ENCODE results near the gene GRIP1. TPM values are rescaled to one million over a fixed set of nuclear protein-coding genes. Genes with fewer than 3 reads are reported as not detected.

Gene GRIP1
- total RNA-seq, 2 experiments from 2014 or later = 0.85 to 1.6 TPM

DNA sequence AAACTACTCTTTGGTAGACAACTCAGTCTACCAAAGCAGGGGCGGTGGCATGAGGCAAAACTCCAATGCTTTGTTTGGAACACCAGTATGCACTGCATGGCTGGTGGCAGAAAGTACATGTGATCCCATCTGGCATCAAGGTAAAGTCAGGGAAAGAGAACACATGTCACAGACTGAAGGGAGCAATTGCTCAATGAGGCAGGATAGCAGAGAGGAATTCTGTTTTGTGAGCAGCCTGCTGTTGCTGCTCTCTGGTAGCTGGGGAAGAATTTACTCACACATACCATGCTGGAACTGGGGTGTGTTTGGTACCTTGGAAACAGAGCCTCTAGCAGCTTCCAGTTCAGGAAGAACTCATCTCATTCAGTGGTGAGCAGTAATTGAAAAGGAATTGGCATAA is 291.8 kb downstream of the GRIP1 start:
- no peaks in the 10 kb centered on the region for H3K36me3 Mint-ChIP-seq (ENCODE audit: low read depth)
- H3K27me3 Mint-ChIP-seq = peaks cover 10% of the 10 kb centered on the region
- POLR2A ChIA-PET = no interaction called here
- no peak overlapping the region for H3K4me3 Mint-ChIP-seq
- H3K9me3 Mint-ChIP-seq = no peaks in the 10 kb centered on the region
- no peak for DNase-seq
- CTCF ChIA-PET = no interaction called here
- no peaks in the 10 kb centered on the region for H3K4me1 Mint-ChIP-seq
- H3K27ac Mint-ChIP-seq = no peak overlapping the region

DNA sequence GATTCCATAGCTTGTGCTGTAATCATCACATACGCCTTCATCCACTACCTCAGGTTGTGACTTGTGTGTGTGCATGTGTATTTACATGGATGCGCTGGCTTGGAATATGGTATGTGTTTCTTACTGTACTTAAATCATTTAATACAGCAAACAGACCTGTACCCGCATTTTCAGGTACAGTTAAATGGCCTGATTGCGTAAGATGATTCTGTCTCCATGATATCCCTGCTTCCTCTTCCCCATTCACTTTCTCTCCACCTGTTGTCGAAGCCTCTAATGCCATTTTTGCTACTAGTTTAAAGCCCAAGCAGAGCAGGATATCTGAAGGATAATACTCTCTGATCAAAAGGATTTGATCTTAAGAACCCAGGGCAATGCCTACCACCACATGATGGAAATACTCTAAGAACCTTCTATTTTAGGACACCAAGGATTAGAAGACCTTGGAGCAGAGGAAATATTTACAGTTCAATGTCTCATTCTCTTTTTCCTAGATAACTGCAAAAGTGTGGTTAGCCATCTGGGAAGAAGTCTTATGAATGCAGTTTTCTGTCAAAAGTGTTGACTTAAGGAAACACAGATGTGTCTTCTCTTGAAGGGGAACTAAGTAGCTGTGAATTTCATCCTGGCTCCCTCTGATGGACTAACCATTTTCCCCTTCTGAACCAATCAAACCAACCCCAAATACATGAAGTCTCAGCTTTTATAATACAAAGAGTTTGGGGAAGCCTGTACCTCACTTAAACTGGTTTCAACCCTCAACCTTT is 297.9 kb downstream of the GRIP1 start:
- Mint-ChIP-seq H3K4me1 (no peaks in the 10 kb centered on the region), H3K9me3 (no peaks in the 10 kb centered on the region), H3K27me3 (no peaks in the 10 kb centered on the region), H3K36me3 (ENCODE audit: low read depth) (peaks cover 5% of the 10 kb centered on the region), H3K4me3 (no peak overlapping the region), H3K27ac (no peak overlapping the region)
- no peak for DNase-seq
- POLR2A ChIA-PET = no interaction called here
- CTCF ChIA-PET = interaction anchor here (0.5 to 1.1 kb wide), 3 partner anchors 9 to 236 kb away, joined by 3 to 4 read pairs (median 3); no protein-coding TSS in a partner anchor

- H3K4me1 Mint-ChIP-seq = no peaks in the 10 kb centered on the region
- no peak for DNase-seq
- peaks cover 5% of the 10 kb centered on the region for H3K36me3 Mint-ChIP-seq (ENCODE audit: low read depth)
- no peaks in the 10 kb centered on the region for H3K27me3 Mint-ChIP-seq
- ChIA-PET CTCF (no interaction called here), POLR2A (no interaction called here)
- no peak overlapping the region for H3K27ac Mint-ChIP-seq
- H3K9me3 Mint-ChIP-seq = no peaks in the 10 kb centered on the region
- H3K4me3 Mint-ChIP-seq = no peak overlapping the region
These were observed 299.3 kb downstream of the GRIP1 start for GRCh38 chr12:66379616-66380015.

GRCh38 chr12:66375560-66375959 is 303.3 kb downstream of the GRIP1 start:
- no peak overlapping the region for H3K27ac Mint-ChIP-seq
- H3K4me3 Mint-ChIP-seq = no peak overlapping the region
- ChIA-PET CTCF (interaction anchor here (0.6 kb wide), 1 partner anchor 26 kb away, joined by 3 read pairs; no protein-coding TSS in a partner anchor), POLR2A (no interaction called here)
- no peaks in the 10 kb centered on the region for H3K9me3 Mint-ChIP-seq
- no peaks in the 10 kb centered on the region for H3K4me1 Mint-ChIP-seq
- DNase-seq = no peak
- H3K27me3 Mint-ChIP-seq = no peaks in the 10 kb centered on the region
- H3K36me3 Mint-ChIP-seq (ENCODE audit: low read depth) = peaks cover 5% of the 10 kb centered on the region

- Mint-ChIP-seq H3K9me3 (no peaks in the 10 kb centered on the region), H3K4me3 (no peak overlapping the region), H3K36me3 (ENCODE audit: low read depth) (peaks cover 5% of the 10 kb centered on the region), H3K4me1 (no peaks in the 10 kb centered on the region), H3K27me3 (no peaks in the 10 kb centered on the region), H3K27ac (no peak overlapping the region)
- POLR2A ChIA-PET = no interaction called here
- CTCF ChIA-PET = interaction anchor here (0.7 to 0.9 kb wide), 2 partner anchors 10 to 11 kb away, joined by 3 read pairs; no protein-coding TSS in a partner anchor
- no peak for DNase-seq
These were observed 306.9 kb downstream of the GRIP1 start for GRCh38 chr12:66371982-66372381.

DNA sequence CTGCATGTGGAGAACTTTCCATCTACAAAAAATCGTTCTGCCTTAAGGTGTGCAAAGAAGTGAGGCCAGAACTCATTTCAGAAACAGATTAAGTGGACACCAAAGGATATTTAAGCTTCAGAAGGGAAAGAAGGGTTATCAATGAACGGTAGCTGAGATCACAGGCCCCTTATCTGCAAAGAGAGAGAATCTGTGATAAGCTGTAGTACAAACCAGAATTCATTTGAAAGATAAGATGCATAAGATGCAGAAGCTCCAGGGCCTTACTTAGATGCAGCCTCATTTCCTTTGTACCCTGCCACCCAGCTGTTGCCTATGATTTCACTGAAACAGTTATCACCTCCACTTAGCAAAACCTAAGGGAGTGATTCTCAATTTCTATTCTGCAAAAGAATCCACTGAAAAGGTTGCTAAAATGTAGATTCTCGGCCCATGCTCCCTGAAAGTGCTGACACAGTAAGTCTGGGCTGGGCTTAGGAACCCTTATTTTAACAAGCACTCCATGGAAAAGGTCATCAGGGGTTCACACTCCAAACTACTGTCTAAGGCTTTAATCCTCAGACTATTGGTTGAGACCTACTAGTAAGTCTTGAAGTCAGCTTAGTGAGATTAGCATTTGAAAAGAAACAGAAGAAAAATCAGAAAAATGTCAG is 311.7 kb downstream of the GRIP1 start:
- no peak for DNase-seq
- CTCF ChIA-PET = interaction anchor here (0.6 to 1.4 kb wide), 2 partner anchors 9 to 220 kb away, joined by 3 to 5 read pairs; no protein-coding TSS in a partner anchor
- Mint-ChIP-seq H3K9me3 (no peaks in the 10 kb centered on the region), H3K36me3 (ENCODE audit: low read depth) (no peaks in the 10 kb centered on the region), H3K27me3 (no peaks in the 10 kb centered on the region), H3K4me1 (no peaks in the 10 kb centered on the region), H3K4me3 (no peak overlapping the region), H3K27ac (no peak overlapping the region)
- POLR2A ChIA-PET = no interaction called here

GRCh38 chr12:66365718-66366490 is 313.0 kb downstream of the GRIP1 start:
- Mint-ChIP-seq H3K27ac (no peak overlapping the region), H3K36me3 (ENCODE audit: low read depth) (no peaks in the 10 kb centered on the region), H3K4me3 (no peak overlapping the region), H3K27me3 (no peaks in the 10 kb centered on the region), H3K9me3 (no peaks in the 10 kb centered on the region), H3K4me1 (no peaks in the 10 kb centered on the region)
- POLR2A ChIA-PET = no interaction called here
- no peak for DNase-seq
- CTCF ChIA-PET = interaction anchor here (1.4 kb wide), 1 partner anchor 11 kb away, joined by 5 read pairs; no protein-coding TSS in a partner anchor

DNA sequence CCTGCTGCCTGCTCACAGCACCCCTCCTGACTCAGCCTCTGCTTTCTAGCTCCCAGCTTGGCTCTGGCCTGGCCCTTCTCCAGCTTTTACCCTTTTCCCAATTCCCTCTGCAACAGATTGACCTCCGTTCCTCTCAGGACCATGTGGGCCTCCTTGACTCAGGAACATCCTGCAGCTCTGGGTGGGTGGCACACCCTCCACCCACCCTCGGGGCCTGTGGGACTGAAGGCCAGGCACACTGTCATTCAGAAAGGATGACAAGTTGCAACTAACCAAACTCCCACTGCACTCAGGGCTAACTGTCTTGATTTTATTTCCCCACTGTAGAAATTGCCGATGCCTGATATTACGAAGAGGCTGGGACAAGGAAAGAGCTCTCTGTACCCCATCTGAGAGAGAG is 317.2 kb downstream of the GRIP1 start:
- no peaks in the 10 kb centered on the region for H3K9me3 Mint-ChIP-seq
- POLR2A ChIA-PET = no interaction called here
- CTCF ChIA-PET = interaction anchor here (0.8 to 1.2 kb wide), 3 partner anchors 10 to 83 kb away, joined by 3 to 5 read pairs (median 3); no protein-coding TSS in a partner anchor
- H3K36me3 Mint-ChIP-seq (ENCODE audit: low read depth) = peaks cover 6% of the 10 kb centered on the region
- no peak overlapping the region for H3K4me3 Mint-ChIP-seq
- H3K27ac Mint-ChIP-seq = no peak overlapping the region
- DNase-seq = no peak
- H3K27me3 Mint-ChIP-seq = no peaks in the 10 kb centered on the region
- H3K4me1 Mint-ChIP-seq = no peaks in the 10 kb centered on the region

- Mint-ChIP-seq H3K4me3 (no peak overlapping the region), H3K4me1 (no peaks in the 10 kb centered on the region), H3K27me3 (no peaks in the 10 kb centered on the region), H3K36me3 (ENCODE audit: low read depth) (peaks cover 6% of the 10 kb centered on the region), H3K9me3 (no peaks in the 10 kb centered on the region), H3K27ac (no peak overlapping the region)
- ChIA-PET POLR2A (no interaction called here), CTCF (interaction anchor here (1.3 kb wide), 2 partner anchors 11 to 15 kb away, joined by 3 read pairs; no protein-coding TSS in a partner anchor)
- DNase-seq = no peak
These were observed 319.6 kb downstream of the GRIP1 start for GRCh38 chr12:66359300-66359699.

DNA sequence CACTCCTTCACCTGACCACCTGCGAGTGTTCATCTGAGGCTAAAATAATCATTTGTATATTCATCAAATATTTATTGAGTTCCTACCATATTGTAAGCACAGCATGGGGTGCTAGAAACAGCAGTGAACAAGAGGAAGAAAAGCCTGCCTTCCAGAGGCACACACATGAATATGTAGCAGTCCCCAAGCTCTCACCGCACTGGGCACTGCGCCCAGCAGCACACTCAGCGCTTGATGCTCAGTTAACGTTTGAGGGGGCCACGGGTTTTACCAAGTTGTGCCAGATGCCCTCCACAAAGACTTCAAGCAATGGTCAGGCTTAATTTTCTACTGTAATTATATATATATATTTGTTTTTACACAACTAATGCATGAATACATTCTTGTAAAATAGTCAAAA is 324.6 kb downstream of the GRIP1 start:
- H3K4me3 Mint-ChIP-seq = no peak overlapping the region
- no peak for DNase-seq
- no peaks in the 10 kb centered on the region for H3K4me1 Mint-ChIP-seq
- no peaks in the 10 kb centered on the region for H3K27me3 Mint-ChIP-seq
- ChIA-PET POLR2A (interaction anchor here (1.2 kb wide), 1 partner anchor 30 kb away, joined by 3 read pairs; no protein-coding TSS in a partner anchor), CTCF (no interaction called here)
- H3K27ac Mint-ChIP-seq = no peak overlapping the region
- no peaks in the 10 kb centered on the region for H3K9me3 Mint-ChIP-seq
- H3K36me3 Mint-ChIP-seq (ENCODE audit: low read depth) = peaks cover 27% of the 10 kb centered on the region

GRCh38 chr12:66352899-66353298 is 326.0 kb downstream of the GRIP1 start:
- peaks cover 36% of the 10 kb centered on the region for H3K36me3 Mint-ChIP-seq (ENCODE audit: low read depth)
- no peak overlapping the region for H3K4me3 Mint-ChIP-seq
- no peaks in the 10 kb centered on the region for H3K27me3 Mint-ChIP-seq
- no peak overlapping the region for H3K27ac Mint-ChIP-seq
- DNase-seq = no peak
- H3K4me1 Mint-ChIP-seq = no peaks in the 10 kb centered on the region
- ChIA-PET POLR2A (no interaction called here), CTCF (no interaction called here)
- H3K9me3 Mint-ChIP-seq = no peaks in the 10 kb centered on the region

DNA sequence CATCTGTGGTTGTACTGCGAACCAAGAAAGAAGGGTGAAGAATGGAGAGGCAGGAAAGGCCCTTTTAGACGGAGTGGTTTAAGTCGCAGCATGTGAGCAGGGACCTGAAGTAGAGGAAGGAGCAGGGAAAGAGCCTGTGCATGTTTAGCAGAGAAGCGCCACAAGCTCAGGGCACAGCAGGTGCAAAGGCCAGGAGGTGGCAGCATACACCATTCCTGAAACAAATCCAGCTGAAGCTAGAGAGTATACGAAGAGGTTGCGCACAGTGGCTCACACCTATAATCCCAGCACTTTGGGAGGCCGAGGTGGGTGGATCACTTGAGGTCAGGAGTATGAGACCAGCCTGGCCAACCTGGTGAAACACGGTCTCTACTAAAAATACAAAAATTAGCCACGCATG is 326.7 kb downstream of the GRIP1 start:
- Mint-ChIP-seq H3K36me3 (ENCODE audit: low read depth) (peaks cover 37% of the 10 kb centered on the region), H3K4me3 (no peak overlapping the region), H3K4me1 (no peaks in the 10 kb centered on the region), H3K9me3 (no peaks in the 10 kb centered on the region), H3K27me3 (no peaks in the 10 kb centered on the region), H3K27ac (no peak overlapping the region)
- peak; percentile 16 for DNase-seq
- POLR2A ChIA-PET = no interaction called here
- CTCF ChIA-PET = no interaction called here

DNA sequence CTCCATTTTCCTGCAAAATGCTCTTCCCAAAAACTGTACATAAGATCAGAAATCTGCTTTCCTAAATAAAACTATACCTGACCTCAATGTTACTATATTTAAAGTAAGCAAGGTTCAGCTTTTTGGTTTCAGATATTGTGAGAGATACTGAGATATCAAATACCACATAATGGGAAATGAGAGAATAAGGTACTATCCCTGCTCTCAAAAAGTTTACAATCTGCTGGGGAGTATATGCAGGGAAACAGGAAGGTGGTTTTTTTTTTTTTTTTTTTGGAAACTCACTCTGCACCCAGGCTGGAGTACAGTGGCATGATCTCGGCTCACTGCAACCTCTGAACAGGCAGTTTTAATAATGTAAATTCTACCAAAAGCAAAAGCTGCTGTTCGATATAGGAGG is 327.6 kb downstream of the GRIP1 start:
- Mint-ChIP-seq H3K27me3 (no peaks in the 10 kb centered on the region), H3K9me3 (no peaks in the 10 kb centered on the region), H3K4me1 (no peaks in the 10 kb centered on the region), H3K27ac (no peak overlapping the region), H3K36me3 (ENCODE audit: low read depth) (peaks cover 46% of the 10 kb centered on the region), H3K4me3 (no peak overlapping the region)
- POLR2A ChIA-PET = interaction anchor here (0.6 kb wide), 1 partner anchor 57 kb away, joined by 5 read pairs; no protein-coding TSS in a partner anchor
- CTCF ChIA-PET = no interaction called here
- no peak for DNase-seq
